HPDE6-E6E7 (cell line): ENCODE measurements around the gene SLC25A48.

Experiments
- DNase-seq: peaks from one replicate; pipeline ENCODE4 v3.0.0; 2011; ENCODE audit warnings: missing footprints; ENCODE audit errors: extremely low spot score

The SLC25A48 gene

GRCh38 chr5:135920199-135920598 is 85.7 kb downstream of the SLC25A48 start:
- DNase-seq = no peak

DNA sequence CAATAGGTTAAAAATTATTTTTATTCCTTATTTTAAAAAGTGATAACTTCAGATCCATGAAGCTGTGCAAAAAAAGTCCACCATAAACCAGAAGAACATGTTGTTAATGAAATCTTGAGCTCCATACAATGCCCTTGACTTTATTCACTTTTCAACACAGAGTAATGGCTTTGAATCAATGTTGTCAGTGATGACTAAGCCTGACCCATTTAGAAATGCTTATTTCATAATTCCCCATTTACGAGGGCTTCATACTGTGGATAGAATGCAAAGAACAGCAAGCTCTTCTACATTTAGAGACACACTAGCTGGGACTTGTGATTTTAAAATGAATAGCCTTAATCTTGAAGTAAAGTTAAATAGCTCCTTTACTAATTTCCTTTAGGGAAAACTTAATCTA is 86.9 kb downstream of the SLC25A48 start:
- no peak for DNase-seq

DNA sequence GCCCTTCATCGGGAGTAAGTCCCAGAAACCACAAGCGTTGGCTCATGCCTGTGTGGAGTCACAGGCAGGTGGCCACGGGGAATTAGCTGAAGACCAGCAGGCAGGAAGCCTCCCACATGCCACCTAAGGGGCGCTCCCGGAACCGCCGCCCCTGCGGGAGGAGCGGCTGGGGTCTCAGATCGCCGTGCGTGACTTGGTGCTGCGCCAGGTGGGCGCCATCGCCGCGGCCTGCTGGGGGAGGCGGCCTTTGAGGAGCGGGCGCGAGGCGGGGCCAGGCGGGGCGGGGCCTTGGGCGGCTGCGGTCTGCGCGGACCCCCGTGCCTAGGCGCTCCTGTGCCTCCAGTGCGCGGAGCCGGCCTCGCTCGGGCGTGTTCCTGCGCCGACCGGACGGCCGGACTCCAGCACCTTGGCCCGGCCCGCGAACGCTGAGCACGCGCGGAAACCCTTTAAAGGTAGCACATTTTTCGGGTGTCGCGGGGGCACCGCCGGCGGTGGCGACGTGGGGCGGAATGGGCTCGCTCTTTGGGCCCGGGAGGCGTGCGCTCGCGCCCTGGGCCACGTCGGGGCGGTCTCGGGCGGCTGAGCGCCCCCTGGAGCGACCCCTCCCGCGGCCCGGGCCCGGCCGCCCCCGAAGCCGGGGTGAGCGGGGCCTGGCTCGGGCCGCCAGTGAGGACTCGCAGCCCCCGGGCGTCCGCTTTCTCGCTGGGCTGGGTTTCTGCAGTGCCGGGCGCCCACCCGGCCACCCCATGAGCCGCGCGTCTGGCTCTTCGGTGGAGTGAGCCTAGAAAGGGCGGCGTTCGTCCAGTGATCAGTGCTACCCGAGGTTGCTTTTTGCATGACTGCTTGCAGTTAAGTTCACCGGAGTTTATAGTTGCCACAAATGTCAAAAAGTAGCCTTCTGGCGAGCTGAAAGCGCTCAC is 95.8 kb downstream of the SLC25A48 start:
- no peak for DNase-seq

DNA sequence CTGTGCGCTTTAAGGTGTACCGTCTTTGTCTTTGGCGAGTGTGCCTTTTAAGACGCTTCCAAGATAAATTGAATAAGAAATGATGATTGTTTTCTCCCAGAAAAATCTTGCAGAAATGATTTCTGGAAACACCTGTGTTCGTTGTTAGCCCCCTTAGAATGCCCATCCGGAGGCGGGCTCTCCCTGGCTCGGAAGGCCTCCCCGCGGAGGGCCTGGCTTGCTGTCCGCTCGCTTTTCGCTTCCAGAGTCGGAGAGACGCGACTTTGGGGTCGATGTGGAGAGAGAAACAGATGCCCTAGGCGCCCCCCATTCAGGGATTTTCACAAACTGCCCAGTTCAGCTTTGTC is 96.5 kb downstream of the SLC25A48 start:
- no peak for DNase-seq

DNA sequence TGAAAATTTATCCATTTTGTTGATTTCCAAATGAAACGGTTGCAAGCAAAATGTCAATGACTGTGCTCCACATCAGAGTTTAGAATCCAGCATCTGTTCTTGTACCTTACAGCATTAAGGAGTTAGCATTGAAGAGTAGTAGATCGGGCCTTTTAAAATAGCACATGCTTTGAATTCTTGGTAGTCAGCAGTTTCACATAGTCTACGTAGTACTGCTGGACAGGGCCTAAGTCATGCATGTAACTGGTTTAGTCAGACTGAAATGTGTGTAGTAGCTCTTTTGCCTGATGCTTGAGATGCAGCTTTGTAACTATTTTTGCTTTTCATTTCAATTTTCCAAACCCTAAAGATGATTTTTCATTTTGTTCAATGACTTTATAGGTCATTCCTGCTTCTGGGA is 100.5 kb downstream of the SLC25A48 start:
- no peak for DNase-seq

DNA sequence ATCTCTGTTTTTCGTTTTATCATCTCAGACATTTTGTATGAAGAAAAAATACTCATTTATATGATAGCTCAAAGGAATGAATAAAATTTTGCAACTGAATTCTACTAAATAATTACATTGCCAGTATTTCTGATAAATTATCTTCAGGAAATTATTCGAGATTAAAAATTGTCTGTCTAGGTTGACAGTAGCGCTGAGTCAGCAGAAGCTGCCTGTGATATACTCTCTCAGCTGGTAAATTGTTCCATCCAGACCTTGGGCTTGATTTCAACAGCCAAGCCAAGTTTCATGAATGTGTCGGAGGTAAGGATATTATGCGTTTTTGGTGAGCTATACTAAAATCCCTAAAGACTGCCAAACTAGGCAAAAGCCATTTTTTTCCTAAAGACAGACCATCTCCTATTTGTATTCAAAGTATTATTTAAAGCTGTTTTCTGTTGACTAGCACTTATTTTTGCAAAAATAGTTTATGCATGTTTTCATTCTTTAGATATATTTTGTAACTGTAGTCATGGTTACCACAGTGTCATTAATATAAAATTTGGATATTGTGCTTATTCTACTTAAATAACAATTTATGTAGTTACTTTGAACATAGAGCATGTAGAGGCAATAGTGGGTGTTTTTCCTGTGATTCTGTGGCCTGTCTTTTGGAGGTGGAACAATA is 102.9 kb downstream of the SLC25A48 start:
- DNase-seq = no peak
